ENCODE data around the gene NR2C2.

NR2C2 gene

DNA sequence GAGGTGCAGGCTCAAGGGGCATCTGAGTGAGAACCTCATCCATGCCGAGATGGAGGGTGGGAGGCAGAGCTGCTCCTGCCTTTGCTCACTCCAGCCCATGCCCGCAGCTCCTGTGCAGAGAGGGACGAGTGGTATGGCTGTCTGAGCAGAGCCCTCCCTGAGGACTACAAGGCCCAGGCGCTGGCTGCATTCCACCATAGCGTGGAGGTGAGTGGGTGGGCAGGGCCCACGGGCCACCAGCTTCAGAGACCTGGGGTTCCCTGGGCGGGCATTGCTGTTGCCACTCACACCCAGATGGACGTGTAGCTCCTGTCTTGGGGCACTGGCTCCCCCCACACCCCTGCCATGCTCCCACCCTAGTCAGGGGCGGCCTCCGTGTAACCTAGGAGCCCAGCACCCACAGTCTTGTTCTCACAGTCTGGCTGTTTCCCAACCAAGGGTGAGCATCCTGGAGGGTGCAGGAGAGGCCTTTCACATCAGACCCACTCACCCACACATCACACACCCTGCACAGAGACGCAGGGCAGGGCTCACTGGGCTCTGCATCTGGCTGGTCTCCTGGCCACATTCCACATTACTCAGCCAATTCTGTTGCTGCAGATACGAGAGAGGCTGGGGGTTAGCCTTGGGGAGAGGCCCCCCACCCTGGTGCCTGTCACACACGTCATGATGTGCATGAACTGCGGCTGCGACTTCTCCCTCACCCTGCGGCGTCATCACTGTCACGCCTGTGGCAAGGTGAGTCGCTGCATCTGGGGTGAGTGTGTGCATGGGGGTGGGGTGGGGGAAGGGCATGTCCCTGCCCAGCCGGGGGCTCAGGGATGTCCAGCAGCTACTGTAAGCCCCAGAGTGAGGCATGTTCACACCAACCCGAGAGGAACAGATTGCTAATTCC is 25.3 kb upstream of the NR2C2 start:
- DNase-seq (ENCODE audit: low spot score), result no peak

DNA sequence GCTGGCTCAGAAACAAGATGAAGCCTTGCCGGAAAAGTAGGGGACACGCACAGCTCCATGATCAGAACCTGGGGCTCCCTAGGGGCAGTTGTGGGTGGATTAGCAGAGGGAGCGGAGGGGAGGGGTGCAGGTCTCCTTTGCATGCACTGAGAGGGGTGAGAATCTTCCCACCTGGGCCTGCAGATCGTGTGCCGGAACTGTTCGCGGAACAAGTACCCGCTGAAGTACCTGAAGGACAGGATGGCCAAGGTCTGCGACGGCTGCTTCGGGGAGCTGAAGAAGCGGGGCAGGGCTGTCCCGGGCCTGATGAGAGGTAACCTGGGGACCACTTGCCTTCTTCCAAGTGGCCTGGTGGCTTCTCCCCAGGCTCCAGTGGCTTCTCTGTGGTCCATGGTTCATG is 24.5 kb upstream of the NR2C2 start:
- no peak for DNase-seq (ENCODE audit: low spot score)

- no peak for DNase-seq (ENCODE audit: low spot score)
Measured at GRCh38 chr3:14923476-14923875, 23.9 kb upstream of the NR2C2 start.

- no peak for DNase-seq (ENCODE audit: low spot score)
Measured at GRCh38 chr3:14925729-14926591, 21.4 kb upstream of the NR2C2 start.

DNA sequence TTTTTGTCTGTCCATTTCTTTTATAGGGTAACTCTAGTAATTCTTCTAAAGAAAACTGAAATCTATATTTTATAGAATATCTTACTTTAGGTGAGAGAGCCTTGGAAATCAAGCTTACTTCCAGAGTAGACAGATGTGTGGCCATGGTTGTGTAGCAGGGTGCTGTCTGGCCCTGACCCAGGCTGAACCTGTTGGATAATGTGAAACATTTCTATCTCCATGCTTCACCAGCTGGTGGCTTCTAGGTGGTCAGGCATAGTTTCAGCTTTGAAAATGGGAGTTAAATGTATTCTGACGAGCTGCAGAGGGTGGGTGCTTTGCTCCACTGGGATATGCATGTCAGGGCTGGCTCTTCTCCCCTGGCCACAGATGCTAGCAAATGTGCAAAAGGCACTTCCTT is 20.8 kb upstream of the NR2C2 start:
- DNase-seq (ENCODE audit: low spot score), result no peak

GRCh38 chr3:14927308-14927707 is 20.1 kb upstream of the NR2C2 start:
- DNase-seq (ENCODE audit: low spot score), result no peak

DNA sequence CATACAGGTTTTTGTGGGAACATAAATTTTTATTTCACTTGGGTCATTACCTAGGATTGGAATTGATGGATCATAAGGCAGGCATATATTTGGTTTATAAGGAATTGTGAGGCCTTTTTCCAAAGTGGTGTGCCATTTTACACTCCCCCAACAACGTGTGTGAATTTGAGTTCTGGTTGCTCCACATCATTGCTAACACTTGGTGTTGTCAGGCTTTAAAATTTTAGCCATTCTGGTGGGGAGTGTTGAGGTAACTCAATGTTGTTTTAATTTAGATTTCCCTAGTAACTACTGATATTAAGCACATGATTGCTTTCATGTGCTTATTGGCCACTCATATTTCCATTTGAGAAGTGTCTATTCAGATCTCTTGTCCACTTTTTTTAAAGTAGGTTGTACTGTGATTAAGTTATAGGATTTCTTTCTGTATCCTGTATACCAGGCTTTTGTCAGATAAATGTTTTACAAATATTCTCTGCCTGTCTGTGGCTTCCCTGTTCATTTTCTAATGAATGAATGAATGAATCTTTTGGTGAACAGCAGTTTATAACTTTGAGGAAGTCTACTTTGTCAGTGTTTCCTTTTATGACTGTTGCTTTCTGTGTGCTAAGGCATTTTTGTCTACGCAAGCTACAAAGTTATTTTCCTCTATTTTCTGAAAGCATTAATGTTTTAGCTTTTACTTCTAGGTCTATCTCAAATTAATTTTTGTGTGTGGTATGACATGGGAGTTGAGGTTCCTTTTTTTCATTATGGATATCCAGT is 17.9 kb upstream of the NR2C2 start:
- DNase-seq (ENCODE audit: low spot score), result no peak

- peak; percentile 30 for DNase-seq (ENCODE audit: low spot score)
Measured at GRCh38 chr3:14933820-14934425, 13.5 kb upstream of the NR2C2 start.

GRCh38 chr3:14935592-14936345 is 11.6 kb upstream of the NR2C2 start:
- DNase-seq (ENCODE audit: low spot score), result peak; percentile 11

DNA sequence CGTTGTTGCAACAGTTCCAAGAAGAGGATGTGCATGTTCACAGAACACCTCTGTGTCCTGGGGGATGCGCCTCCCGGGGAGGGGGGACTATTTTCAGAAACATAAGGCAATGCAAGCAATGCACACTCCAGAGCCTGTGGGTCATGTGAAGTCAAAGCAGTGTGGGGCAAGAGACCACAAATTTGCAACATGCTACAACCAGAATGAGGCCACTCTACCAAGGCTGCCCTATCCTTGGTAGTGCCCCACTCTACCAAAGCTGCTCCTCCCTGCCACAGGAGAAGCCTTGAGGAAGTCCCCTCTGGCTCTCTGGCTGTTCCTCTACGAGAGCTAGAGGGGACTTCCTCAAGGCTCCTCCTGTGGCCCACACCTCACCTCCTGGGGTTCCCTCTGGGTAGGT is 8.4 kb upstream of the NR2C2 start:
- DNase-seq (ENCODE audit: low spot score), result no peak

- DNase-seq (ENCODE audit: low spot score), result no peak
Measured at GRCh38 chr3:14941871-14942270, 5.5 kb upstream of the NR2C2 start.

DNA sequence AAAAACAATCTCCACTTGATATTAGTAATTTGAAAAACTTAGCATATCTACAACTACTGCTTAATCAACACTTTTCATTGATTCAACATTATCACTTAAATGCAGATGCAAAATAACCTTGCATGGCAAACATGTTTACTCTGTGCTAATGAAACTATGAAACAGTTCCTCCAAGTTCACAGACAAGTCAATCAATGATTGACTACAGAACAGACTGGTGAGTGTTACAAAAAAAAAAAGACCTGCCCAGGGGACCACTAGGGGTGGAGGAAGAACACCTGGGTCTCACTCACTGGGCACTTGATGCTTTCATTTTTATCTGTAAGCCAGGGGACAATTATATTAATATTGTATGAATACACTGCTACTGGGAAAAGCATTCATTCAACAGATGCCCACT is 4.3 kb upstream of the NR2C2 start:
- DNase-seq (ENCODE audit: low spot score), result no peak

DNA sequence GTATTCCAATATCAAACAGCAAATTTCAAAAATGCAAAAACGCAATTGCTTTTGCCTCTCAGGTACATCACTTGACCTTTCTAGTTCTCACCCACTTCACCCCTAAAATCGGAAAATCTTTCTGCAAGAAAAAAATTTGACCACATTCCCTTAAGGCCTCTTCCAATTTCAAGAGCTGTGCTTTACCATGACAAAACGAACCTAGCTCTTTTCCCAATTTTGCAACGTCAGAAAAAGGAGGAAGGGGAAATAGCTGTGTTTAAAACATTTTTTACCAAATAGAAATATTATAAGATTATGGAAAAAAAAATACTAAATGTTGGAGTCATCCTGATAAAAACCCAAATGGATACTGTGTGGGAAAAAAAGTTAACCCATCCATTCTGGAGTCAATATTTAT is 1.1 kb upstream of the NR2C2 start:
- no peak for DNase-seq (ENCODE audit: low spot score)

GRCh38 chr3:14946739-14947099 is 664 bp upstream of the NR2C2 start:
- DNase-seq (ENCODE audit: low spot score), result no peak

- DNase-seq (ENCODE audit: low spot score), result peak; percentile 98
Measured at GRCh38 chr3:14947886-14948608, 664 bp downstream of the NR2C2 start.

DNA sequence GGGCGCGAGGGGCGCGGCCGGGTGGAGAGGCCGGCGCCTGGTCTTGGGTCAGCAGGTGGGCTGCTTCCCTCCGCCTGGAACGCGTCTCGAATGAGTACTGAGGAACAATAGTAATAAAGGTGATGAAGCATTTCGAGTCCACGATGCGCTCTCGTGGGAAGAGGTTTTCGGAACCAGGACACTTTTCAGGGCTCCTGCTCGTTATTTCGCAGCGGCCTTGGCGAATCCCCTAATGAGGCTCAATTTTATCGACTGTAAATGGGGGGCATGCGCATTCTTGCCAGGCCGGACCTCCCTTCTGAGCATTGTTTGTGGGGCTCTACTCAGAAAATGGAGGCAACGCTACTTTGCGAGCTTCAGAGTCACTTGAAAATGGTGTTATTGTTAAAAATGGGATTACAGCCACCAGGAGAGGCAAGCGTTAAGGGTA is 1.2 kb downstream of the NR2C2 start:
- DNase-seq (ENCODE audit: low spot score), result no peak

DNA sequence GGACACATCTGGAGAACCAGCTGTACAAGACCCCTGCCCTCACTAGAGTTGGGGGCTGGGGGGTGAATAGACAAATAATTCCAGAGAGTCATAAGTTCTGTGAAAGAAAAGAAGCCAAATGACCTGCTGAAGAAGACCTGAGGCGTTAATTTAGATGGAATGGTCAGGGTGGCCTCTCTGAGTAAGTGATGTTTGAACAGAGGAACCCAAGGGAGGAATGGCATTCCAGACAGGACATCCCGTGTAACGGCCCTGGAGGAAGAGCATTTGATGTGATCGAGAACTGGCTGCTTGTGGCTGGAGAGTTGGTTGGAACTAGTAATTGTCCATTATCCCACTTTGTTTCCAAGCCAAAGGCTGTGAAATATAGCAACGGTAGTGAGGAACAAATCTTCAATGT is 1.7 kb downstream of the NR2C2 start:
- no peak for DNase-seq (ENCODE audit: low spot score)

DNA sequence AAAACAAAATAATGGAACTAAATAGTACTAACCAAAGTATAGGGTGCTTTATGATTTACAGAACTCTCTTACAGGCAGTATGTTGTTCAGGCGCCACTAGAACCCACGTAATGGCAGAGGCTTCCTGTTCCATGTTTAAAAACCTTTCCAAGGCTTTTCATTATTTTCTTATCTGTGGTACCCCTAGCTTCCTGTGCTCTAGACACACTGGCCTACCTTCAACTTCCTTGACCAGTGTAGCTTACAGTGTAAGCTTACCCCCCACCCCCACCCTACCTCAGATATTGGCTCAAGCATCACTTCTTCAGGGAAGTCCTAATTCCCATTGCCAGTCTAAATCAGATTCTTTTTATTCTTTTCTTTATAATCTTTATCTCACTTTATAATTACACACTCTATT is 2.9 kb downstream of the NR2C2 start:
- DNase-seq (ENCODE audit: low spot score), result no peak

DNA sequence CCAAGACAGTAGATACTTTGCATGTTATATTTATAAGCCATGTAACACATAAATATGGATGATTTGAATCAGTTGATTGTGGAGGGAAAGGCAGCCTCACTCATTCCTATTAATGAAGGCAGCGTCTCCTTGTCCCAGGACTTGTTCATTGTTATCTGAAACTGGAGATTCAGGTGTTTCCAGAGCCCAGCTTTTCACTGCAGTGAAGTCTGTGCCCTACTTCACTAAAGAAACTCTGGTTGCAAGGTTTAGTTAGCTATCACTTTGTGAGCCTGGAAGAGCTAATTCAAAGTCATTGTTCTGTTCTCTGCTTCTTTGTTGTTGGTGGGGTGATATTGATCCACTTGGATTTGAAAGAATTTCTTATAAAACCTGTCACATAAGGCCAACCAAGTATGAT is 9.8 kb downstream of the NR2C2 start:
- no peak for DNase-seq (ENCODE audit: low spot score)

GRCh38 chr3:14957925-14958324 is 10.5 kb downstream of the NR2C2 start:
- DNase-seq (ENCODE audit: low spot score), result no peak

Data from ecto neural progenitor cell (in vitro differentiated cells).